Effector memory CD4-positive, alpha-beta T cell (primary cell): ENCODE data around the gene BTBD19.
"Not testable (repeated sequence)": the region's sequence is repeated elsewhere in the genome, so short reads cannot be mapped to it uniquely, and the experiment has no call there.

ENCODE experiments used
- DNase-seq, 3 donors: peaks; one replicate each; pipeline ENCODE4 v3.0.0-alpha.2; 2020
- H3K27ac ChIP-seq: 2 replicates; pipeline ENCODE4 v1.7.0; 2013; ENCODE audit warnings: mild to moderate bottlenecking, low read length, moderate library complexity; ENCODE audit not compliant: insufficient read depth, poor library complexity, severe bottlenecking
- H3K27me3 ChIP-seq: replicated peaks from 2 replicates; pipeline ENCODE4 v1.7.0; 2013; ENCODE audit warnings: mild to moderate bottlenecking, low read length; ENCODE audit not compliant: insufficient read depth, control insufficient read depth, poor library complexity, severe bottlenecking
- H3K36me3 ChIP-seq: 2 replicates; pipeline ENCODE4 v1.7.0; 2013; ENCODE audit warnings: mild to moderate bottlenecking, low read length, moderate library complexity; ENCODE audit not compliant: control insufficient read depth, insufficient read depth
- H3K4me1 ChIP-seq: 2 replicates; pipeline ENCODE4 v1.7.0; 2013; ENCODE audit warnings: low read length, mild to moderate bottlenecking; ENCODE audit not compliant: control insufficient read depth, insufficient read depth, poor library complexity, severe bottlenecking
- H3K4me3 ChIP-seq: 2 replicates; pipeline ENCODE4 v1.7.0; 2013; ENCODE audit warnings: low read length, low read depth, mild to moderate bottlenecking; ENCODE audit not compliant: insufficient read depth, poor library complexity, severe bottlenecking
- H3K9me3 ChIP-seq: 2 replicates; pipeline ENCODE4 v1.7.0; 2013; ENCODE audit warnings: mild to moderate bottlenecking, low read length, moderate library complexity; ENCODE audit not compliant: control insufficient read depth
- total RNA-seq, 3 donors: gene quantifications; one replicate each; lab custom pipeline; 2026; lab: John Stamatoyannopoulos, UW

Gene BTBD19
- 60.0 to 246 (median 154) reads per million in 3 donors for total RNA-seq

- Histone ChIP-seq H3K4me3 (peak within 1 kb of the TSS; percentile 24), H3K9me3 (no peaks in the 10 kb centered on the region), H3K4me1 (peaks cover 81% of the 10 kb centered on the region), H3K36me3 (peaks cover 34% of the 10 kb centered on the region), H3K27ac (peak within 1 kb of the TSS; percentile 98), H3K27me3 (no peaks in the 10 kb centered on the region)
- DNase-seq = peak; percentile 14 to 77 (median 76)
These were observed at the start of gene BTBD19 for GRCh38 chr1:44808063-44808937. TSS of gene BTBD19 (plus strand) at chr1:44808523. CDS start at chr1:44808821, 298 bp downstream.

GRCh38 chr1:44759077-44759476 is 49.2 kb upstream of the BTBD19 start:
- no peak for DNase-seq
- H3K9me3 ChIP-seq = no peaks in the 10 kb centered on the region
- H3K36me3 ChIP-seq = no peaks in the 10 kb centered on the region
- no peak overlapping the region for H3K4me3 ChIP-seq
- no peaks in the 10 kb centered on the region for H3K27me3 ChIP-seq
- no peaks in the 10 kb centered on the region for H3K4me1 ChIP-seq
- H3K27ac ChIP-seq = no peak overlapping the region

GRCh38 chr1:44760876-44761275 is 47.4 kb upstream of the BTBD19 start:
- H3K27ac ChIP-seq = no peak overlapping the region
- DNase-seq = no peak
- no peaks in the 10 kb centered on the region for H3K9me3 ChIP-seq
- no peaks in the 10 kb centered on the region for H3K36me3 ChIP-seq
- H3K4me3 ChIP-seq = no peak overlapping the region
- H3K27me3 ChIP-seq = no peaks in the 10 kb centered on the region
- H3K4me1 ChIP-seq = no peaks in the 10 kb centered on the region

- not testable (repeated sequence) for DNase-seq
These were observed 41.9 kb upstream of the BTBD19 start for GRCh38 chr1:44766421-44766820.

GRCh38 chr1:44775078-44775929 is 33.0 kb upstream of the BTBD19 start, which contains the start of gene RPS8:
TSS of gene RPS8 (plus strand) at chr1:44775540. CDS start at chr1:44775597, 57 bp downstream.
- Histone ChIP-seq H3K27me3 (no peaks in the 10 kb centered on the region), H3K36me3 (peaks cover 29% of the 10 kb centered on the region), H3K27ac (peak within 1 kb of the TSS; percentile 93), H3K4me1 (peaks cover 16% of the 10 kb centered on the region), H3K9me3 (no peaks in the 10 kb centered on the region), H3K4me3 (peak within 1 kb of the TSS; percentile 96)
- peak; percentile 75 to 83 (median 79) for DNase-seq

More at GRCh38 chr1:44766421-44766820, 41.9 kb upstream of the BTBD19 start:
- not testable (repeated sequence) for H3K27ac ChIP-seq, H3K9me3 ChIP-seq, H3K4me3 ChIP-seq, H3K36me3 ChIP-seq, H3K4me1 ChIP-seq, H3K27me3 ChIP-seq

- Histone ChIP-seq H3K27ac (peak overlapping the region; percentile 93), H3K4me1 (peaks cover 16% of the 10 kb centered on the region), H3K36me3 (peaks cover 36% of the 10 kb centered on the region), H3K27me3 (no peaks in the 10 kb centered on the region), H3K4me3 (peak overlapping the region; percentile 96), H3K9me3 (no peaks in the 10 kb centered on the region)
- peak in 1 of 3 donors; percentile 40 for DNase-seq
These were observed 32.2 kb upstream of the BTBD19 start for GRCh38 chr1:44775930-44776729.

- DNase-seq = no peak
- peaks cover 42% of the 10 kb centered on the region for H3K36me3 ChIP-seq
- H3K27me3 ChIP-seq = no peaks in the 10 kb centered on the region
- peak overlapping the region; percentile 93 for H3K27ac ChIP-seq
- H3K4me3 ChIP-seq = peak overlapping the region; percentile 96
- H3K9me3 ChIP-seq = no peaks in the 10 kb centered on the region
- peaks cover 16% of the 10 kb centered on the region for H3K4me1 ChIP-seq
These were observed 31.6 kb upstream of the BTBD19 start for GRCh38 chr1:44776730-44777068.

GRCh38 chr1:44777547-44777946 is 30.8 kb upstream of the BTBD19 start:
- peak overlapping the region; percentile 93 for H3K27ac ChIP-seq
- peaks cover 43% of the 10 kb centered on the region for H3K36me3 ChIP-seq
- no peak overlapping the region for H3K4me3 ChIP-seq
- peaks cover 16% of the 10 kb centered on the region for H3K4me1 ChIP-seq
- no peaks in the 10 kb centered on the region for H3K9me3 ChIP-seq
- H3K27me3 ChIP-seq = no peaks in the 10 kb centered on the region
- DNase-seq = no peak

GRCh38 chr1:44777969-44778635 is 30.2 kb upstream of the BTBD19 start:
- H3K27me3 ChIP-seq = no peaks in the 10 kb centered on the region
- H3K9me3 ChIP-seq = no peaks in the 10 kb centered on the region
- DNase-seq = no peak
- H3K4me3 ChIP-seq = no peak overlapping the region
- peaks cover 43% of the 10 kb centered on the region for H3K36me3 ChIP-seq
- H3K27ac ChIP-seq = no peak overlapping the region
- peaks cover 16% of the 10 kb centered on the region for H3K4me1 ChIP-seq
